K562 (cell line): ENCODE data around the gene UBALD2. TPM values are rescaled to one million over a fixed set of nuclear protein-coding genes. Genes with fewer than 3 reads are reported as not detected.
A peak's percentile ranks its signal among the peaks of the same experiment; 100 is the strongest.

Experiments used
- ELK3 ChIP-seq: fragments of 450-650 bp; formaldehyde crosslinking; IDR thresholded peaks from 2 replicates; pipeline ENCODE4 v1.4.0; 2020; ENCODE audit warnings: mild to moderate bottlenecking
- EP400 ChIP-seq: fragments of 450-650 bp; IDR thresholded peaks from 2 replicates; pipeline ENCODE4 v1.6.1; 2017; ENCODE audit warnings: antibody characterized with exemption, mild to moderate bottlenecking, moderate library complexity
- ERF ChIP-seq: fragments of 450-650 bp; formaldehyde crosslinking; IDR thresholded peaks from 2 replicates; pipeline ENCODE4 v1.4.0; 2020; ENCODE audit warnings: mild to moderate bottlenecking, mixed read lengths
- EZH2 ChIP-seq: IDR thresholded peaks from 2 replicates; pipeline ENCODE4 v1.6.1; 2012; ENCODE audit warnings: low read depth, mild to moderate bottlenecking, inconsistent platforms, low read length, borderline replicate concordance
- KLF6 ChIP-seq: fragments of 250-450 bp; sonication (Bioruptor Pico); IDR thresholded peaks from 2 replicates; pipeline ENCODE4 v1.4.0; 2020; ENCODE audit warnings: mild to moderate bottlenecking, moderate library complexity, borderline replicate concordance
- NFATC3 ChIP-seq: fragments of 450-650 bp; IDR thresholded peaks from 2 replicates; pipeline ENCODE4 v1.6.1; 2017; ENCODE audit warnings: mild to moderate bottlenecking
- NFIC ChIP-seq: fragments of 450-650 bp; IDR thresholded peaks from 2 replicates; pipeline ENCODE4 v1.6.1; 2017; ENCODE audit warnings: mild to moderate bottlenecking, inconsistent platforms
- POLR2G ChIP-seq: fragments of 200-400 bp; formaldehyde crosslinking; IDR thresholded peaks from 2 replicates; pipeline ENCODE4 v1.6.1; 2017; ENCODE audit warnings: low read depth, mild to moderate bottlenecking, antibody characterized with exemption, low read length, moderate library complexity
- RBFOX2 ChIP-seq: fragments of 200-400 bp; formaldehyde crosslinking; IDR thresholded peaks from 2 replicates; pipeline ENCODE4 v1.6.1; 2017; ENCODE audit warnings: low read depth, mild to moderate bottlenecking, low read length, moderate library complexity
- ZNF12 ChIP-seq: sonication (generic); formaldehyde crosslinking; IDR thresholded peaks from 2 replicates; pipeline ENCODE4 v1.4.0; 2020; ENCODE audit warnings: mild to moderate bottlenecking, missing genetic modification reagents
- ZNF592 ChIP-seq: fragments of 450-650 bp; IDR thresholded peaks from 2 replicates; pipeline ENCODE4 v1.6.1; 2017; ENCODE audit warnings: antibody characterized with exemption, mild to moderate bottlenecking
- polyA plus RNA-seq, 8 experiments: library from polyadenylated mRNA; depleted of rRNA in 4 of 8; stranded (reverse) in 5 of 8; unstranded in 3 of 8; fragments of >200 nt; fragmentation: Nextera tagmentation in 2 of 8; fragmentation: Illumina TruSeq in 1 of 8; extraction: Ambion mirVana in 2 of 8; extraction: Trizol in 1 of 8; gene quantifications; 2 replicates each; pipeline versions ENCODE4 v1.2.1 to v1.2.3, GENCODE V29; 2011 to 2014; ENCODE audit warnings: inconsistent platforms in 1 of 8, missing spikeins in 1 of 8
- total RNA-seq, 7 experiments: library from RNA; depleted of rRNA in 6 of 7; stranded (reverse); fragments of >200 nt in 6 of 7; fragmentation: Illumina TruSeq in 2 of 7; extraction: Trizol in 2 of 7; gene quantifications; 2 replicates each; pipeline versions ENCODE4 v1.2.1 to v1.2.3, GENCODE V29; 2011 to 2021; ENCODE audit warnings: low replicate concordance in 1 of 7

Gene UBALD2
- total and polyA plus RNA-seq, 9 of the 15 experiments (the other 6 are each of a cell fraction or from before 2014, with no cell fraction given) = 2.3 to 94.1 (median 25.3) TPM

GRCh38 chr17:76264425-76264754, 758 bp upstream of the UBALD2 start (continued):
- TF ChIP-seq ZNF592 (peak; percentile 43), KLF6 (CRISPR knock-in tag) (0 out of 2 replicates have a peak, but pooled peaks have one; percentile 6), NFIC (0 out of 2 replicates have a peak, but pooled peaks have one; percentile 8), RBFOX2 (no peak), ZNF12 (no peak), NFATC3 (0 out of 2 replicates have a peak, but pooled peaks have one; percentile 34), ERF (CRISPR knock-in tag) (no peak), EP400 (no peak), EZH2 (no peak), ELK3 (CRISPR knock-in tag) (no peak), POLR2G (no peak)
